ENCODE measurements around the gene ETV1.

The ETV1 gene

GRCh38 chr7:13989126-13989948 is at the start of gene ETV1:
ETV1 (minus strand) TSS chr7:13989666; CDS start chr7:13989052, 614 bp downstream.
- peak; percentile 43 to 55 for DNase-seq

GRCh38 chr7:14024406-14024805 is 34.9 kb upstream of the ETV1 start:
- DNase-seq = no peak

GRCh38 chr7:14023838-14024237 is 34.4 kb upstream of the ETV1 start:
- no peak for DNase-seq

- no peak for DNase-seq
Measured at GRCh38 chr7:14023342-14023741, 33.9 kb upstream of the ETV1 start.

GRCh38 chr7:14021069-14021468 is 31.6 kb upstream of the ETV1 start:
- DNase-seq = no peak

GRCh38 chr7:14020339-14020900 is 31.0 kb upstream of the ETV1 start:
- no peak for DNase-seq

- no peak for DNase-seq
Measured at GRCh38 chr7:14018751-14019150, 29.3 kb upstream of the ETV1 start.

GRCh38 chr7:14016950-14017349 is 27.5 kb upstream of the ETV1 start:
- DNase-seq = no peak

- no peak for DNase-seq
Measured at GRCh38 chr7:14013898-14014297, 24.4 kb upstream of the ETV1 start.

- no peak for DNase-seq
Measured at GRCh38 chr7:14009453-14010418, 20.3 kb upstream of the ETV1 start.

GRCh38 chr7:14001139-14001538 is 11.7 kb upstream of the ETV1 start:
- DNase-seq = no peak

GRCh38 chr7:14000247-14000646 is 10.8 kb upstream of the ETV1 start:
- DNase-seq = no peak

GRCh38 chr7:13998866-13999265 is 9.4 kb upstream of the ETV1 start:
- no peak for DNase-seq

GRCh38 chr7:13992596-13992964 is 3.1 kb upstream of the ETV1 start:
- DNase-seq = no peak

GRCh38 chr7:13991791-13992595 is 2.5 kb upstream of the ETV1 start:
- DNase-seq = no peak

- DNase-seq = peak; percentile 90 to 91
Measured at GRCh38 chr7:13990984-13991790, 1.7 kb upstream of the ETV1 start.

- peak; percentile 27 to 55 for DNase-seq
Measured at GRCh38 chr7:13990319-13990983, 985 bp upstream of the ETV1 start.

- no peak for DNase-seq
Measured at GRCh38 chr7:13989949-13990305, 461 bp upstream of the ETV1 start.

- DNase-seq = peak in 1 of 2 experiments; percentile 11
Measured at GRCh38 chr7:13988731-13989125, 738 bp downstream of the ETV1 start.

- DNase-seq = no peak
Measured at GRCh38 chr7:13988065-13988464, 1.4 kb downstream of the ETV1 start.

GRCh38 chr7:13987395-13987794 is 2.1 kb downstream of the ETV1 start:
- no peak for DNase-seq

Measured in NCI-H187 (cell line).